ENCODE data around the gene PI4K2B. TPM values are rescaled to one million over a fixed set of nuclear protein-coding genes. Genes with fewer than 3 reads are reported as not detected.
"Not testable (repeated sequence)": the region's sequence is repeated elsewhere in the genome, so short reads cannot be mapped to it uniquely, and the experiment has no call there.

PI4K2B gene
- total and polyA plus RNA-seq, 4 experiments from 2014 or later = 13.5 to 15.3 (median 14.5) TPM

GRCh38 chr4:25212822-25213221 lies 21.0 kb upstream of the PI4K2B start:
- Histone ChIP-seq H3K27me3 (ENCODE audit: insufficient read depth, low read length) (no peaks in the 10 kb centered on the region), H3K4me1 (ENCODE audit: insufficient read depth, low read length) (no peaks in the 10 kb centered on the region), H3K9me3 (ENCODE audit: control insufficient read depth in 1 of 2, low read length in 2 of 2) (no peaks in the 10 kb centered on the region), H3K36me3 (ENCODE audit: insufficient read depth, low read length) (no peaks in the 10 kb centered on the region), H3K27ac (ENCODE audit: low read depth, low read length) (no peak overlapping the region), H3K4me3 (ENCODE audit: low read length in 2 of 2) (no peak overlapping the region)
- Mint-ChIP-seq H3K4me1 (no peaks in the 10 kb centered on the region), H3K4me3 (no peak overlapping the region), H3K9me3 (peaks cover 6 to 60% (median 41%) of the 10 kb centered on the region in 8 donors), H3K27ac (no peak overlapping the region), H3K27me3 (peaks cover 0 to 2% of the 10 kb centered on the region in 2 donors), H3K36me3 (peaks cover 8 to 12% of the 10 kb centered on the region in 2 donors)
- intact Hi-C loops (cut with micrococcal nuclease) = no loop called here
- ChIA-PET CTCF (ENCODE audit: partially characterized antibody) (no interaction called here), POLR2A (ENCODE audit: partially characterized antibody) (interaction anchor here (1.1 kb wide), 1 partner anchor 9 kb away, joined by 3 read pairs; no protein-coding TSS in a partner anchor)
- no peak for DNase-seq

- Mint-ChIP-seq H3K27me3 (peaks cover 0 to 2% of the 10 kb centered on the region in 2 donors), H3K4me1 (no peaks in the 10 kb centered on the region), H3K9me3 (peaks cover 6 to 61% (median 41%) of the 10 kb centered on the region in 8 donors), H3K27ac (no peak overlapping the region), H3K4me3 (no peak overlapping the region), H3K36me3 (peaks cover 9 to 14% of the 10 kb centered on the region in 2 donors)
- ChIA-PET CTCF (ENCODE audit: partially characterized antibody) (no interaction called here), POLR2A (ENCODE audit: partially characterized antibody) (interaction anchor here (1.1 kb wide), 1 partner anchor 10 kb away, joined by 3 read pairs; no protein-coding TSS in a partner anchor)
- no peaks in the 10 kb centered on the region for H3K36me3 ChIP-seq (ENCODE audit: insufficient read depth, low read length)
- no peaks in the 10 kb centered on the region for H3K9me3 ChIP-seq (ENCODE audit: control insufficient read depth in 1 of 2, low read length in 2 of 2)
- DNase-seq = no peak
- H3K4me1 ChIP-seq (ENCODE audit: insufficient read depth, low read length) = no peaks in the 10 kb centered on the region
- intact Hi-C loops (cut with micrococcal nuclease) = no loop called here
- H3K27ac ChIP-seq (ENCODE audit: low read depth, low read length) = no peak overlapping the region
- H3K4me3 ChIP-seq (ENCODE audit: low read length in 2 of 2) = no peak overlapping the region
- H3K27me3 ChIP-seq (ENCODE audit: insufficient read depth, low read length) = no peaks in the 10 kb centered on the region
These were observed 20.4 kb upstream of the PI4K2B start for GRCh38 chr4:25213347-25213979.

GRCh38 chr4:25214750-25215149 lies 19.1 kb upstream of the PI4K2B start:
- H3K9me3 ChIP-seq (ENCODE audit: control insufficient read depth in 1 of 2, low read length in 2 of 2); POLR2A ChIA-PET (ENCODE audit: partially characterized antibody); H3K27ac Mint-ChIP-seq; H3K36me3 ChIP-seq (ENCODE audit: insufficient read depth, low read length); H3K4me1 ChIP-seq (ENCODE audit: insufficient read depth, low read length); H3K27me3 Mint-ChIP-seq; H3K27ac ChIP-seq (ENCODE audit: low read depth, low read length); CTCF ChIA-PET (ENCODE audit: partially characterized antibody); H3K4me3 ChIP-seq (ENCODE audit: low read length in 2 of 2); H3K4me3 Mint-ChIP-seq; H3K27me3 ChIP-seq (ENCODE audit: insufficient read depth, low read length); intact Hi-C loops (cut with micrococcal nuclease); H3K4me1 Mint-ChIP-seq; DNase-seq: not testable (repeated sequence)
- H3K36me3 Mint-ChIP-seq = peaks cover 13 to 26% of the 10 kb centered on the region in 2 donors
- H3K9me3 Mint-ChIP-seq = peaks cover 6 to 66% (median 46%) of the 10 kb centered on the region in 8 donors

- Mint-ChIP-seq H3K27ac (no peak overlapping the region), H3K36me3 (peaks cover 15 to 33% of the 10 kb centered on the region in 2 donors), H3K4me3 (no peak overlapping the region), H3K9me3 (peaks cover 6 to 68% (median 48%) of the 10 kb centered on the region in 8 donors), H3K4me1 (no peaks in the 10 kb centered on the region), H3K27me3 (peaks cover 0 to 2% of the 10 kb centered on the region in 2 donors)
- intact Hi-C loops (cut with micrococcal nuclease) = no loop called here
- no peaks in the 10 kb centered on the region for H3K4me1 ChIP-seq (ENCODE audit: insufficient read depth, low read length)
- POLR2A ChIA-PET (ENCODE audit: partially characterized antibody) = no interaction called here
- H3K9me3 ChIP-seq (ENCODE audit: control insufficient read depth in 1 of 2, low read length in 2 of 2) = no peaks in the 10 kb centered on the region
- no peaks in the 10 kb centered on the region for H3K36me3 ChIP-seq (ENCODE audit: insufficient read depth, low read length)
- no peak overlapping the region for H3K4me3 ChIP-seq (ENCODE audit: low read length in 2 of 2)
- CTCF ChIA-PET (ENCODE audit: partially characterized antibody) = no interaction called here
- H3K27me3 ChIP-seq (ENCODE audit: insufficient read depth, low read length) = no peaks in the 10 kb centered on the region
- H3K27ac ChIP-seq (ENCODE audit: low read depth, low read length) = no peak overlapping the region
- DNase-seq = no peak
These were observed 18.3 kb upstream of the PI4K2B start for GRCh38 chr4:25215511-25215910.

- Mint-ChIP-seq H3K27me3 (no peaks in the 10 kb centered on the region), H3K4me3 (no peak overlapping the region), H3K27ac (no peak overlapping the region), H3K4me1 (no peaks in the 10 kb centered on the region), H3K36me3 (peaks cover 34 to 64% of the 10 kb centered on the region in 2 donors), H3K9me3 (peaks cover 0 to 84% (median 64%) of the 10 kb centered on the region in 8 donors)
- Histone ChIP-seq H3K27me3 (ENCODE audit: insufficient read depth, low read length) (no peaks in the 10 kb centered on the region), H3K9me3 (ENCODE audit: control insufficient read depth in 1 of 2, low read length in 2 of 2) (peaks cover 4 to 13% of the 10 kb centered on the region in 2 donors), H3K4me1 (ENCODE audit: insufficient read depth, low read length) (no peaks in the 10 kb centered on the region), H3K36me3 (ENCODE audit: insufficient read depth, low read length) (no peaks in the 10 kb centered on the region), H3K4me3 (ENCODE audit: low read length in 2 of 2) (no peak overlapping the region), H3K27ac (ENCODE audit: low read depth, low read length) (no peak overlapping the region)
- intact Hi-C loops (cut with micrococcal nuclease) = no loop called here
- DNase-seq = no peak
- POLR2A ChIA-PET (ENCODE audit: partially characterized antibody) = no interaction called here
- CTCF ChIA-PET (ENCODE audit: partially characterized antibody) = no interaction called here
These were observed 12.5 kb upstream of the PI4K2B start for GRCh38 chr4:25221377-25221776.

- H3K4me3 ChIP-seq (ENCODE audit: low read length in 2 of 2) = no peak overlapping the region
- ChIA-PET POLR2A (ENCODE audit: partially characterized antibody) (no interaction called here), CTCF (ENCODE audit: partially characterized antibody) (interaction anchor here (1.3 kb wide), 1 partner anchor 62 kb away, joined by 3 read pairs; no protein-coding TSS in a partner anchor)
- peak overlapping the region in 1 of 7 donors; percentile 10 for H3K27ac Mint-ChIP-seq
- peaks cover 4 to 13% of the 10 kb centered on the region in 2 donors for H3K9me3 ChIP-seq (ENCODE audit: control insufficient read depth in 1 of 2, low read length in 2 of 2)
- DNase-seq = peak in 3 of 5 donors; percentile 13 to 24 (median 17)
- H3K27me3 Mint-ChIP-seq = no peaks in the 10 kb centered on the region
- no peaks in the 10 kb centered on the region for H3K36me3 ChIP-seq (ENCODE audit: insufficient read depth, low read length)
- peaks cover 45 to 68% of the 10 kb centered on the region in 2 donors for H3K36me3 Mint-ChIP-seq
- no peaks in the 10 kb centered on the region for H3K4me1 Mint-ChIP-seq
- intact Hi-C loops (cut with micrococcal nuclease) = no loop called here
- H3K9me3 Mint-ChIP-seq = peaks cover 0 to 92% (median 75%) of the 10 kb centered on the region in 8 donors
- H3K4me1 ChIP-seq (ENCODE audit: insufficient read depth, low read length) = no peaks in the 10 kb centered on the region
- H3K27ac ChIP-seq (ENCODE audit: low read depth, low read length) = no peak overlapping the region
- no peaks in the 10 kb centered on the region for H3K27me3 ChIP-seq (ENCODE audit: insufficient read depth, low read length)
- H3K4me3 Mint-ChIP-seq = no peak overlapping the region
These were observed 9.9 kb upstream of the PI4K2B start for GRCh38 chr4:25223802-25224375.

- Histone ChIP-seq H3K9me3 (ENCODE audit: control insufficient read depth in 1 of 2, low read length in 2 of 2) (no peaks in the 10 kb centered on the region), H3K36me3 (ENCODE audit: insufficient read depth, low read length) (no peaks in the 10 kb centered on the region), H3K4me3 (ENCODE audit: low read length in 2 of 2) (no peak overlapping the region), H3K27ac (ENCODE audit: low read depth, low read length) (no peak overlapping the region), H3K27me3 (ENCODE audit: insufficient read depth, low read length) (no peaks in the 10 kb centered on the region), H3K4me1 (ENCODE audit: insufficient read depth, low read length) (peaks cover 10% of the 10 kb centered on the region)
- H3K4me1 Mint-ChIP-seq = peaks cover 9 to 36% (median 12%) of the 10 kb centered on the region in 4 donors
- H3K4me3 Mint-ChIP-seq = peak overlapping the region in 1 of 8 donors; percentile 2
- no peaks in the 10 kb centered on the region for H3K27me3 Mint-ChIP-seq
- POLR2A ChIA-PET (ENCODE audit: partially characterized antibody) = no interaction called here
- intact Hi-C loops (cut with micrococcal nuclease) = loop anchor here (5.0 to 10.0 kb wide), 3 partner anchors 48 to 1355 kb away; partner anchors contain the start of genes DHX15 and TBC1D19
- no peak overlapping the region for H3K27ac Mint-ChIP-seq
- CTCF ChIA-PET (ENCODE audit: partially characterized antibody) = interaction anchor here (1.9 kb wide), 1 partner anchor 83 kb away, joined by 5 read pairs; the partner anchor contains the start of gene ZCCHC4
- no peak for DNase-seq
- peaks cover 0 to 50% (median 32%) of the 10 kb centered on the region in 8 donors for H3K9me3 Mint-ChIP-seq
- H3K36me3 Mint-ChIP-seq = peaks cover 29 to 38% of the 10 kb centered on the region in 2 donors
These were observed 4.0 kb upstream of the PI4K2B start for GRCh38 chr4:25229804-25230203.

All from CD4-positive, alpha-beta memory T cell (primary cell).